ENCODE data around the gene WFS1.

- TF ChIP-seq CTCF (IDR thresholded peaks at IDR 0.05; ENCODE audit: low read length) (no peak), EZH2 (optimal IDR thresholded peaks at IDR 0.05; ENCODE audit: low read depth, low read length) (no peak), EZH2phosphoT487 (IDR thresholded peaks at IDR 0.05; ENCODE audit: low read length) (no peak)
These were observed 50.0 kb downstream of the WFS1 start for GRCh38 chr4:6319530-6320150.
